Body of pancreas (tissue), 4 donors: ENCODE measurements around the gene SIN3B.

Source experiments
- CTCF ChIP-seq, 7 experiments: fragments of 450-650 bp in 4 of 7; fragments of 200-600 bp in 3 of 7; sonication (generic) in 3 of 7; IDR thresholded peaks; one replicate each; pipeline ENCODE4 v1.5.1; 2016 to 2019; ENCODE audit warnings: antibody characterized with exemption in 7 of 7
- POLR2A ChIP-seq, 3 donors: fragments of 450-650 bp; IDR thresholded peaks; one replicate each; pipeline ENCODE4 v1.6.1; 2016; ENCODE audit warnings: antibody characterized with exemption in 3 of 3, mild to moderate bottlenecking in 2 of 3

GRCh38 chr19:16830679-16831078, 1.5 kb downstream of the SIN3B start:
- no peak for TF ChIP-seq CTCF (IDR thresholded peaks at IDR 0.05)
- no peak for TF ChIP-seq POLR2A (IDR thresholded peaks at IDR 0.05)
